HEK293T (cell line): Measurements from ENCODE around the gene IBSP.

Experiments
- SP1 ChIP-seq: fragments of 450-650 bp; IDR thresholded peaks from 2 replicates; pipeline ENCODE4 v1.6.1; 2017
- ZNF384 ChIP-seq: fragments of 450-650 bp; IDR thresholded peaks from 2 replicates; pipeline ENCODE4 v1.6.1; 2016

- no peak for TF ChIP-seq ZNF384
- TF ChIP-seq SP1 = no peak
These were observed 25.0 kb downstream of the IBSP start for GRCh38 chr4:87824352-87824751.
